HL-60 (cell line): Measurements from ENCODE around the gene GLRA3.

Source experiments
- DNase-seq, 2 experiments: peaks; one replicate each; pipeline ENCODE4 v3.0.0-alpha.2; 2010 to 2020; ENCODE audit warnings: low read depth in 1 of 2, low spot score in 1 of 2
- H3K27ac ChIP-seq: fragments of 250-450 bp; sonication (Bioruptor Pico); replicated peaks from 2 replicates; pipeline ENCODE4 v1.5.1; 2020; ENCODE audit warnings: mild to moderate bottlenecking, moderate library complexity
- H3K27me3 ChIP-seq: fragments of 250-450 bp; sonication (Bioruptor Pico); 2 replicates; pipeline ENCODE4 v1.5.1; 2021; ENCODE audit warnings: mild to moderate bottlenecking, moderate library complexity; ENCODE audit not compliant: insufficient read depth, poor library complexity, severe bottlenecking
- H3K4me3 ChIP-seq: replicated peaks from 2 replicates; pipeline ENCODE4 v1.5.1; 2011; ENCODE audit warnings: mild to moderate bottlenecking, control low read depth, low read length; ENCODE audit not compliant: insufficient read depth
- GABPA ChIP-seq: IDR thresholded peaks from 2 replicates; pipeline ENCODE4 v1.6.1; 2012; ENCODE audit warnings: low read depth
- POLR2AphosphoS5 ChIP-seq: IDR thresholded peaks from 2 replicates; pipeline ENCODE4 v1.6.1; 2012; ENCODE audit warnings: low read depth
- SPI1 ChIP-seq: IDR thresholded peaks from 2 replicates; pipeline ENCODE4 v1.6.1; 2012; ENCODE audit warnings: low read depth, mild to moderate bottlenecking, borderline replicate concordance
- TF ChIP-seq, protein P1 (sequence below): IDR thresholded peaks from one replicate; pipeline ENCODE4 v1.5.1; 2011; ENCODE audit warnings: low read length, control low read depth, inconsistent platforms; ENCODE audit not compliant: insufficient read depth
- TF ChIP-seq, protein P2 (sequence below): IDR thresholded peaks from 2 replicates; pipeline ENCODE4 v1.6.1; 2012; ENCODE audit warnings: low read depth; ENCODE audit not compliant: insufficient replicate concordance

The GLRA3 gene

DNA sequence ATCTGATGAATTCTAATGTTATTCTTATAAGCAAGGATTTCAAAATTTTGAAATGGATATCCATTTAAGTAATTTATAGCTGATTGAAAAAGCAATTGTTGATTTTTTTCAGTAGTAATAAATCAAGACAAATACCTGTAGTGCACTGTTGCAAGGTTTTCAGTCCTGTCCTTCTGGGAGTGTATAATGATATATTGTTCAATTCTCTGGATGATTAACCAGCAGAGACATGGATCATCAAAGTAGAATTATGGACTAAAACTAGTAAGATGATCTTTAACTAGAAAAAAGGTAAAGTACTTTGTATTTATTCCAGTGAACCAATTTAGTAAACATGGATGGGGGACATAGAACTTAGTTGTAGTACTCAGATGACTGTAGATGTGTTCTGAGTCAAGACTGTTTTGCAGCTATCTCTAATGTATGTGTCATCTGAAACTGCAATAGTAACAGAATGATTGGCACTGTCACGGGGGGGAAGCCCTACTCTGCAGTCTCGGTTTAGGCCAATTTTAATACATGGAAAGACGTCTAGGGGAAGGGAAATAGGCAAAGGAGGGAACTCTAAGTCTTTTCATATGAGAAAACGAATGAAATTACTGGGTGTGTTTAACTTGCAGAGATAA is 121.9 kb downstream of the GLRA3 start:
- H3K27ac ChIP-seq: no peak overlapping the region
- H3K4me3 ChIP-seq: no peak overlapping the region
- no peak for DNase-seq
- TF ChIP-seq GABPA: no peak
- no peak for TF ChIP-seq SPI1
- TF ChIP-seq, protein P1, sequence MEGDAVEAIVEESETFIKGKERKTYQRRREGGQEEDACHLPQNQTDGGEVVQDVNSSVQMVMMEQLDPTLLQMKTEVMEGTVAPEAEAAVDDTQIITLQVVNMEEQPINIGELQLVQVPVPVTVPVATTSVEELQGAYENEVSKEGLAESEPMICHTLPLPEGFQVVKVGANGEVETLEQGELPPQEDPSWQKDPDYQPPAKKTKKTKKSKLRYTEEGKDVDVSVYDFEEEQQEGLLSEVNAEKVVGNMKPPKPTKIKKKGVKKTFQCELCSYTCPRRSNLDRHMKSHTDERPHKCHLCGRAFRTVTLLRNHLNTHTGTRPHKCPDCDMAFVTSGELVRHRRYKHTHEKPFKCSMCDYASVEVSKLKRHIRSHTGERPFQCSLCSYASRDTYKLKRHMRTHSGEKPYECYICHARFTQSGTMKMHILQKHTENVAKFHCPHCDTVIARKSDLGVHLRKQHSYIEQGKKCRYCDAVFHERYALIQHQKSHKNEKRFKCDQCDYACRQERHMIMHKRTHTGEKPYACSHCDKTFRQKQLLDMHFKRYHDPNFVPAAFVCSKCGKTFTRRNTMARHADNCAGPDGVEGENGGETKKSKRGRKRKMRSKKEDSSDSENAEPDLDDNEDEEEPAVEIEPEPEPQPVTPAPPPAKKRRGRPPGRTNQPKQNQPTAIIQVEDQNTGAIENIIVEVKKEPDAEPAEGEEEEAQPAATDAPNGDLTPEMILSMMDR: no peak
- no peak for TF ChIP-seq POLR2AphosphoS5
- TF ChIP-seq, protein P2, sequence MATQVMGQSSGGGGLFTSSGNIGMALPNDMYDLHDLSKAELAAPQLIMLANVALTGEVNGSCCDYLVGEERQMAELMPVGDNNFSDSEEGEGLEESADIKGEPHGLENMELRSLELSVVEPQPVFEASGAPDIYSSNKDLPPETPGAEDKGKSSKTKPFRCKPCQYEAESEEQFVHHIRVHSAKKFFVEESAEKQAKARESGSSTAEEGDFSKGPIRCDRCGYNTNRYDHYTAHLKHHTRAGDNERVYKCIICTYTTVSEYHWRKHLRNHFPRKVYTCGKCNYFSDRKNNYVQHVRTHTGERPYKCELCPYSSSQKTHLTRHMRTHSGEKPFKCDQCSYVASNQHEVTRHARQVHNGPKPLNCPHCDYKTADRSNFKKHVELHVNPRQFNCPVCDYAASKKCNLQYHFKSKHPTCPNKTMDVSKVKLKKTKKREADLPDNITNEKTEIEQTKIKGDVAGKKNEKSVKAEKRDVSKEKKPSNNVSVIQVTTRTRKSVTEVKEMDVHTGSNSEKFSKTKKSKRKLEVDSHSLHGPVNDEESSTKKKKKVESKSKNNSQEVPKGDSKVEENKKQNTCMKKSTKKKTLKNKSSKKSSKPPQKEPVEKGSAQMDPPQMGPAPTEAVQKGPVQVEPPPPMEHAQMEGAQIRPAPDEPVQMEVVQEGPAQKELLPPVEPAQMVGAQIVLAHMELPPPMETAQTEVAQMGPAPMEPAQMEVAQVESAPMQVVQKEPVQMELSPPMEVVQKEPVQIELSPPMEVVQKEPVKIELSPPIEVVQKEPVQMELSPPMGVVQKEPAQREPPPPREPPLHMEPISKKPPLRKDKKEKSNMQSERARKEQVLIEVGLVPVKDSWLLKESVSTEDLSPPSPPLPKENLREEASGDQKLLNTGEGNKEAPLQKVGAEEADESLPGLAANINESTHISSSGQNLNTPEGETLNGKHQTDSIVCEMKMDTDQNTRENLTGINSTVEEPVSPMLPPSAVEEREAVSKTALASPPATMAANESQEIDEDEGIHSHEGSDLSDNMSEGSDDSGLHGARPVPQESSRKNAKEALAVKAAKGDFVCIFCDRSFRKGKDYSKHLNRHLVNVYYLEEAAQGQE: no peak
- no peaks in the 10 kb centered on the region for H3K27me3 ChIP-seq

DNA sequence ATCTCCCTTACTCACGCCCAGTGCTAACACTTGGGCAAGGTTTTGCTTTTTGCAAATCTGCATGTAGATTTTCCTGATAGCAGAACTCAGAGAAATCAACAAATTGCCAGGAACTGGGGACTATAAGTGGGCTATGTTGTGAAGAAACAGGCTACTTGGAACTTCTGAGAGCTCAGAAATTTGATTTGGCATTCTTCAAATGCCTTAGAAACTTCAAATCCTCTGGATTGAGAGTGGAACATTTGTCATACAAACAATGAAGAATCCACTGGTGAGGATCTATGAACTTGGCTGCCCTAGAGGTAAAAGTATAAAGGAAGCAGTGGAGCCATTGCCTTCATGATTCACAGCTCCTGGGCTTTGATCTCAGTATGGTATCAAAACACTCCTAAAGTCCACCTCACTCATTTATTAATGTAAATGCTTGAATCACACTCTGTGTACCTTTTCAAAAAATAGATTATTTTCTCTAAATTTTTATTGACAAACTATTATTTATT is 126.0 kb downstream of the GLRA3 start:
- no peak for DNase-seq
- H3K4me3 ChIP-seq: no peak overlapping the region
- H3K27ac ChIP-seq: no peak overlapping the region
- H3K27me3 ChIP-seq: no peaks in the 10 kb centered on the region
- TF ChIP-seq, protein P2: no peak
- TF ChIP-seq GABPA (no peak), SPI1 (no peak), POLR2AphosphoS5 (no peak)
- TF ChIP-seq, protein P1: no peak

DNA sequence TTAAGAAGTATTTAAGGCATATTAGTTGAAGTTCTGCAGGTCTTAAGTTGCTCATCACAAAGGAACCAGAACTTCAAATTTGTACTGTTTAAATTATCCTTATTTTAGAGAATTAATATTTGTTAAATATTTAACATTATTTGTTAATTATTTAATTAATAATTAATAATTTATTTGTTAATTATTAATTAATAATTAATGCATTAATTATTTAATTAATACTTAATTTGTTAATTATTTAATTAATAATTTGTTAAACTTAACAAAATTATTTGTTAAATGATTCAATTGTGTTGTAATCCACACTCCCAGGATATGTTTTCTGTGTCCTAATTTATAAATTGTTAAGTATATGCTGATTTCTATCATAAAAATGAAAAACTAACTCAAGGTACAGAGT is 129.4 kb downstream of the GLRA3 start:
- no peak for DNase-seq
- no peak for TF ChIP-seq GABPA
- Histone ChIP-seq H3K27ac (no peak overlapping the region), H3K4me3 (no peak overlapping the region), H3K27me3 (no peaks in the 10 kb centered on the region)

DNA sequence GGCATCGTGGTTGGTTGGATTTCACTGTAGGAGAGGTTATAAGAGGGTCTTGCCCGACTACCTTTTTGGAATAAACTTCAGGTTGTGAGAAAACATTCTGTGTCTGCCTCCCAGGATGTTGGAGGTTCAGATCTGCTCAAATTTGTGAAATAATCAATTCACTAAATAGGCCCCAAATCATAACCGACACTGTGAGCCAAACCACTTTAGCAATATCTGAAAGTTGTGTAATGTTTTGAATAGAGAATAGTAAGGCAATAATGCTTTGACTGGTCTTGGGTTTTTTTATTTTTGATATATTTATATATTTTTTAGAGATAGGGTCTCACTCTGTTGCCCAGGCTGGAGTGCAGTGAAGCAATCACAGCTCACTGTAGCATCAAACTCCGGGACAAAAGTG is 131.2 kb downstream of the GLRA3 start:
- Histone ChIP-seq H3K27ac (no peak overlapping the region), H3K27me3 (no peaks in the 10 kb centered on the region), H3K4me3 (no peak overlapping the region)
- DNase-seq: no peak
- TF ChIP-seq POLR2AphosphoS5 (no peak), GABPA (no peak), SPI1 (no peak)
- TF ChIP-seq, protein P2: no peak
- TF ChIP-seq, protein P1: no peak
